K562 (cell line): Measurements from ENCODE around the gene DCDC2. TPM values are rescaled to one million over a fixed set of nuclear protein-coding genes. Genes with fewer than 3 reads are reported as not detected.

Experiments used
- BMI1 ChIP-seq: fragments of 150-350 bp; IDR thresholded peaks from 2 replicates; pipeline ENCODE4 v1.6.1; 2014; ENCODE audit warnings: low read length
- GATAD2B ChIP-seq: fragments of 450-650 bp; IDR thresholded peaks from 2 replicates; pipeline ENCODE4 v1.6.1; 2017; ENCODE audit warnings: mild to moderate bottlenecking, borderline replicate concordance
- JUNB ChIP-seq: fragments of 450-650 bp; formaldehyde crosslinking; conservative IDR thresholded peaks from 2 replicates; pipeline ENCODE4 v1.4.0; 2020; ENCODE audit warnings: mild to moderate bottlenecking
- MYC ChIP-seq, 2 experiments: fragments of 250-450 bp in 1 of 2; sonication (Bioruptor Pico) in 1 of 2; IDR thresholded peaks; 2 replicates each; pipeline versions ENCODE4 v1.5.1 to v1.6.1; 2012 to 2021; ENCODE audit warnings: low read depth in 2 of 2, borderline replicate concordance in 1 of 2, improper control_type of control experiment in 1 of 2, low read length in 1 of 2, mild to moderate bottlenecking in 1 of 2, moderate library complexity in 1 of 2
- NKRF ChIP-seq: fragments of 450-650 bp; IDR thresholded peaks from 2 replicates; pipeline ENCODE4 v1.6.1; 2016; ENCODE audit warnings: borderline replicate concordance
- RBFOX2 ChIP-seq: fragments of 200-400 bp; formaldehyde crosslinking; IDR thresholded peaks from 2 replicates; pipeline ENCODE4 v1.6.1; 2017; ENCODE audit warnings: low read depth, mild to moderate bottlenecking, low read length, moderate library complexity
- SMAD1 ChIP-seq: fragments of 150-350 bp; IDR thresholded peaks from 2 replicates; pipeline ENCODE4 v1.6.1; 2014; ENCODE audit warnings: low read length, low read depth; ENCODE audit not compliant: partially characterized antibody
- SMARCC2 ChIP-seq: fragments of 450-650 bp; IDR thresholded peaks from 2 replicates; pipeline ENCODE4 v1.6.1; 2017; ENCODE audit warnings: antibody characterized with exemption, moderate library complexity, mild to moderate bottlenecking, low read depth
- TFAM ChIP-seq: fragments of 250-450 bp; sonication (Bioruptor Pico); conservative IDR thresholded peaks from 2 replicates; pipeline ENCODE4 v1.5.0; 2021; ENCODE audit warnings: mild to moderate bottlenecking, moderate library complexity
- THRA ChIP-seq: fragments of 450-650 bp; IDR thresholded peaks from 2 replicates; pipeline ENCODE4 v1.6.1; 2017; ENCODE audit warnings: mild to moderate bottlenecking, moderate library complexity
- ZNF174 ChIP-seq: fragments of 250-450 bp; sonication (Bioruptor Pico); IDR thresholded peaks from 2 replicates; pipeline ENCODE4 v1.4.0; 2020; ENCODE audit warnings: mild to moderate bottlenecking
- ZNF561 ChIP-seq: fragments of 450-650 bp; formaldehyde crosslinking; conservative IDR thresholded peaks from 2 replicates; pipeline ENCODE4 v1.4.0; 2020; ENCODE audit warnings: mild to moderate bottlenecking, moderate library complexity
- ZNF655 ChIP-seq: fragments of 250-450 bp; sonication (Bioruptor Pico); IDR thresholded peaks from 2 replicates; pipeline ENCODE4 v1.5.0; 2021
- polyA plus RNA-seq, 8 experiments: library from polyadenylated mRNA; depleted of rRNA in 4 of 8; stranded (reverse) in 5 of 8; unstranded in 3 of 8; fragments of >200 nt; fragmentation: Nextera tagmentation in 2 of 8; fragmentation: Illumina TruSeq in 1 of 8; extraction: Ambion mirVana in 2 of 8; extraction: Trizol in 1 of 8; gene quantifications; 2 replicates each; pipeline versions ENCODE4 v1.2.1 to v1.2.3, GENCODE V29; 2011 to 2014; ENCODE audit warnings: inconsistent platforms in 1 of 8, missing spikeins in 1 of 8
- total RNA-seq, 7 experiments: library from RNA; depleted of rRNA in 6 of 7; stranded (reverse); fragments of >200 nt in 6 of 7; fragmentation: Illumina TruSeq in 2 of 7; extraction: Trizol in 2 of 7; gene quantifications; 2 replicates each; pipeline versions ENCODE4 v1.2.1 to v1.2.3, GENCODE V29; 2011 to 2021; ENCODE audit warnings: low replicate concordance in 1 of 7

The DCDC2 gene
- total and polyA plus RNA-seq, 9 of the 15 experiments (the other 6 are each of a cell fraction or from before 2014, with no cell fraction given): 0.04 TPM; not detected in 8

GRCh38 chr6:24149296-24149695, 208.6 kb downstream of the DCDC2 start (continued):
- TF ChIP-seq THRA (no peak), MYC (IDR thresholded peaks at IDR 0.05; ENCODE audit: low read depth, low read length) (no peak), MYC (CRISPR knock-in tag; IDR thresholded peaks at IDR 0.05; ENCODE audit: borderline replicate concordance, low read depth) (no peak), BMI1 (no peak), ZNF561 (CRISPR knock-in tag) (no peak), NKRF (no peak), GATAD2B (no peak), ZNF174 (CRISPR knock-in tag) (no peak), TFAM (CRISPR knock-in tag) (no peak), ZNF655 (CRISPR knock-in tag) (no peak), RBFOX2 (no peak), SMAD1 (no peak), SMARCC2 (no peak), JUNB (CRISPR knock-in tag) (no peak)
